ENCODE measurements around the gene LAMA3.

DNA sequence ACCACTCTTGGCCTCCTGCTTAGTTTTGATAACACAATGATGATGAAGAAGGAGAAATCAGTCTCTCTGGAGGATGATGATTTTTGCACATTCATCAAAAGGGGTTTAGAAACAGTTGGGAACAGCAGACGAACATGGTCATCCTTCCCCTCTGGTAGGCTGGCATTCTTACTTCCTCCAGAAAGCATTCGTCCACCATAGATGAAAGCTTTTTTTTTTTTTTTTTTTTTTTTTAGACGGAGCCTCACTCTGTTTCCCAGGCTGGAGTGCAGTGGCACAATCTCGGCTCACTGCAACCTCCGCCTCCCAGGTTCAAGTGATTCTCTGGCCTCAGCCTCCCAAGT lies 281.8 kb downstream of the LAMA3 start:
- TF ChIP-seq, protein P1, sequence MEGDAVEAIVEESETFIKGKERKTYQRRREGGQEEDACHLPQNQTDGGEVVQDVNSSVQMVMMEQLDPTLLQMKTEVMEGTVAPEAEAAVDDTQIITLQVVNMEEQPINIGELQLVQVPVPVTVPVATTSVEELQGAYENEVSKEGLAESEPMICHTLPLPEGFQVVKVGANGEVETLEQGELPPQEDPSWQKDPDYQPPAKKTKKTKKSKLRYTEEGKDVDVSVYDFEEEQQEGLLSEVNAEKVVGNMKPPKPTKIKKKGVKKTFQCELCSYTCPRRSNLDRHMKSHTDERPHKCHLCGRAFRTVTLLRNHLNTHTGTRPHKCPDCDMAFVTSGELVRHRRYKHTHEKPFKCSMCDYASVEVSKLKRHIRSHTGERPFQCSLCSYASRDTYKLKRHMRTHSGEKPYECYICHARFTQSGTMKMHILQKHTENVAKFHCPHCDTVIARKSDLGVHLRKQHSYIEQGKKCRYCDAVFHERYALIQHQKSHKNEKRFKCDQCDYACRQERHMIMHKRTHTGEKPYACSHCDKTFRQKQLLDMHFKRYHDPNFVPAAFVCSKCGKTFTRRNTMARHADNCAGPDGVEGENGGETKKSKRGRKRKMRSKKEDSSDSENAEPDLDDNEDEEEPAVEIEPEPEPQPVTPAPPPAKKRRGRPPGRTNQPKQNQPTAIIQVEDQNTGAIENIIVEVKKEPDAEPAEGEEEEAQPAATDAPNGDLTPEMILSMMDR (IDR thresholded peaks at IDR 0.05): no peak
- no peak for TF ChIP-seq EZH2 (IDR thresholded peaks at IDR 0.05)
- no peak for TF ChIP-seq EZH2phosphoT487 (IDR thresholded peaks at IDR 0.05)

Data from neural progenitor cell (in vitro differentiated cells).